KMS-11 (cell line): ENCODE measurements around the gene CNGB1.
A peak's percentile ranks its signal among the peaks of the same experiment; 100 is the strongest.
"Not testable (repeated sequence)": the region's sequence is repeated elsewhere in the genome, so short reads cannot be mapped to it uniquely, and the experiment has no call there.

Experiments
- H2AFZ ChIP-seq: fragments of 200-600 bp; sonication (generic); 2 replicates; pipeline ENCODE4 v1.6.1; 2016; ENCODE audit warnings: antibody characterized with exemption, mixed run types, low read depth
- H3K27ac ChIP-seq: fragments of 200-600 bp; sonication (generic); 2 replicates; pipeline ENCODE4 v1.6.1; 2016; ENCODE audit warnings: mild to moderate bottlenecking, mixed run types
- H3K27me3 ChIP-seq: fragments of 200-600 bp; sonication (generic); 2 replicates; pipeline ENCODE4 v1.6.1; 2017; ENCODE audit warnings: mild to moderate bottlenecking, low read depth, mixed run types, moderate library complexity; ENCODE audit not compliant: insufficient read depth
- H3K36me3 ChIP-seq: fragments of 200-600 bp; sonication (generic); 2 replicates; pipeline ENCODE4 v1.6.1; 2017; ENCODE audit warnings: mild to moderate bottlenecking, mixed run types; ENCODE audit not compliant: insufficient read depth
- H3K4me1 ChIP-seq: fragments of 200-600 bp; sonication (generic); 2 replicates; pipeline ENCODE4 v1.6.1; 2016; ENCODE audit warnings: mild to moderate bottlenecking, low read depth, mixed run types; ENCODE audit not compliant: poor library complexity, severe bottlenecking
- H3K4me2 ChIP-seq: fragments of 200-600 bp; sonication (generic); 2 replicates; pipeline ENCODE4 v1.7.0; 2016; ENCODE audit warnings: mild to moderate bottlenecking, mixed run types
- H3K4me3 ChIP-seq: fragments of 200-600 bp; sonication (generic); IDR thresholded peaks from 2 replicates; pipeline ENCODE4 v1.6.1; 2017; ENCODE audit warnings: low read depth, low read length, mixed read lengths; ENCODE audit not compliant: insufficient read depth
- H3K79me2 ChIP-seq: fragments of 200-600 bp; sonication (generic); 2 replicates; pipeline ENCODE4 v1.6.1; 2016; ENCODE audit warnings: low read depth, mixed run types; ENCODE audit not compliant: insufficient read depth
- H3K9ac ChIP-seq: fragments of 200-600 bp; sonication (generic); 2 replicates; pipeline ENCODE4 v1.6.1; 2016; ENCODE audit warnings: mild to moderate bottlenecking, mixed run types
- H4K20me1 ChIP-seq: fragments of 200-600 bp; sonication (generic); 2 replicates; pipeline ENCODE4 v1.6.1; 2016; ENCODE audit warnings: mild to moderate bottlenecking, mixed run types; ENCODE audit not compliant: insufficient read depth
- TF ChIP-seq, protein P1 (sequence below): fragments of 200-600 bp; sonication (generic); conservative IDR thresholded peaks from 2 replicates; pipeline ENCODE4 v1.6.1; 2017; ENCODE audit warnings: low read depth, mild to moderate bottlenecking, antibody characterized with exemption, low read length, moderate library complexity, mixed read lengths

Gene CNGB1

DNA sequence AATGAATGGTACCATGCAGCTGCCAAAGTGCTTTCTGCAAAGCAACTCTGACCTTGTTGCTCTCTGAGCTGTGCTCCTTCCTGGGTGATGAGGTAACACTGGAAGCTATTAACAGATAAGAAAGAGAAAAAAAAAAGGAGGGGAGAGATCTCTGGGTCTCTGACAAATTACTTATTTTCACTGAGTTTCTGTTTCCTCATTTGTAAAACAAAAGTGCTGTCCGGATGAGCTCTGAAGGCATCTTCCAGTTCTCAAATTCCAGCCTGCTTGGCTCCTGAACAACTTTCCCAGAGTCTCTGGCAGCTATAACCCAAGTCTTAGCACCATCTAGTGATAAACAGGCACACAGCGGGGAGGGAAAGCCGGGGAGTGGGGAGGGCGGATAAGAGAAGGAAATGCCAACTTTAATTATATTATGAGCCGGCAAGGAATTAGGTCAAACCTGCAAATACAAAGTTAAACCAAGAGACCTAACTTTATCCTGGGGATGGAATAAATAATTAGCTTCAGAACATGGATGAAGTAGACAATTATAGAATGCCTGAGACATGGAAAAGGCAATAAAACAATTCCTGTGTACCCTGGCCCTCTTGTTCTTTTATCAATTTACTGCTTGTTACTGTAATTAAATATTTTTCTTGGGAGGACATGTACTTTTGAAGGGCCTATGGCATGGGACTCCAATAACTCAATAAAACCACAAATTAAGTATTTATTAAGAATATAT, 107.3 kb downstream of the CNGB1 start:
- Histone ChIP-seq H2AFZ (no peak overlapping the region), H3K4me3 (no peak overlapping the region), H3K9ac (no peak overlapping the region), H3K4me2 (no peak overlapping the region), H3K36me3 (no peaks in the 10 kb centered on the region), H3K79me2 (no peaks in the 10 kb centered on the region), H4K20me1 (no peaks in the 10 kb centered on the region), H3K27me3 (no peaks in the 10 kb centered on the region), H3K4me1 (peaks cover 4% of the 10 kb centered on the region), H3K27ac (no peak overlapping the region)
- TF ChIP-seq, protein P1, sequence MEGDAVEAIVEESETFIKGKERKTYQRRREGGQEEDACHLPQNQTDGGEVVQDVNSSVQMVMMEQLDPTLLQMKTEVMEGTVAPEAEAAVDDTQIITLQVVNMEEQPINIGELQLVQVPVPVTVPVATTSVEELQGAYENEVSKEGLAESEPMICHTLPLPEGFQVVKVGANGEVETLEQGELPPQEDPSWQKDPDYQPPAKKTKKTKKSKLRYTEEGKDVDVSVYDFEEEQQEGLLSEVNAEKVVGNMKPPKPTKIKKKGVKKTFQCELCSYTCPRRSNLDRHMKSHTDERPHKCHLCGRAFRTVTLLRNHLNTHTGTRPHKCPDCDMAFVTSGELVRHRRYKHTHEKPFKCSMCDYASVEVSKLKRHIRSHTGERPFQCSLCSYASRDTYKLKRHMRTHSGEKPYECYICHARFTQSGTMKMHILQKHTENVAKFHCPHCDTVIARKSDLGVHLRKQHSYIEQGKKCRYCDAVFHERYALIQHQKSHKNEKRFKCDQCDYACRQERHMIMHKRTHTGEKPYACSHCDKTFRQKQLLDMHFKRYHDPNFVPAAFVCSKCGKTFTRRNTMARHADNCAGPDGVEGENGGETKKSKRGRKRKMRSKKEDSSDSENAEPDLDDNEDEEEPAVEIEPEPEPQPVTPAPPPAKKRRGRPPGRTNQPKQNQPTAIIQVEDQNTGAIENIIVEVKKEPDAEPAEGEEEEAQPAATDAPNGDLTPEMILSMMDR, result no peak

DNA sequence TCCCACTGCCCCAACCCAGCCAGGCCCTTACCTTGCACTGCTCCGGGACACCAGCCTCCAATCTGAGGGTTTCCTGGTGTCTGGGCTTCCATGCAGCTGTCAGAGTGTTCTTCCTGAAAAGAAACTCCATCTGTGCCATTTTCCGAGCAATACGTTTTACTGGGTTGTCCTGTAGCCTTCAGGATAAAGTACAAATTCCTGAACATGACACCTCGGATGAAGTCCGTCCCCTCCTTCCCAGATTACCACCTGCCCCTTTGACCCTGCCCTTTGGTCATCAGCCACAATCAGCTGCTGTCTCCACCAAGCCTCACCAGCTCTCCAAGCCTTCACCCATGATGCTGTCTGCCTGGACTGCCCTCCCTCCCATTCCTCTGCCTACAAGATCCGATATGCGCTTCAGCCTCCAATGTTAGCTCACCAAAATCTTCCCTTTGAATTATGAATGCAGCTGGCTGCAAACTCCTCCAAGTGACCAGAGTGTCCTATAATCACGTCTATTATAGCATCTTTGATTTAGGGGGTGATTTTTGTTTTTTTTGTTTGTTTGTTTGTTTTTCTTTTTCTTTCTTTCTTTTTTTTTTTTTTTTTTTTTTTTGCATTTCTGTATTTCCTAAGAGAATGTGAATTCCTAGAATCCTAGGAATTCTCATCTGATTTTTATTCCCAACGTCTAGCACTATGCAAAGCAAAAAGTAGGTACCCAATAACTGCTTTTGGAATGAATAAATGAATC, 108.1 kb downstream of the CNGB1 start:
- no peak overlapping the region for H3K4me3 ChIP-seq
- TF ChIP-seq, protein P1, result no peak
- H2AFZ ChIP-seq, result no peak overlapping the region
- no peaks in the 10 kb centered on the region for H3K27me3 ChIP-seq
- no peak overlapping the region for H3K4me2 ChIP-seq
- H3K36me3 ChIP-seq, result no peaks in the 10 kb centered on the region
- no peak overlapping the region for H3K27ac ChIP-seq
- H3K79me2 ChIP-seq, result no peaks in the 10 kb centered on the region
- H3K9ac ChIP-seq, result no peak overlapping the region
- H4K20me1 ChIP-seq, result no peaks in the 10 kb centered on the region
- peaks cover 4% of the 10 kb centered on the region for H3K4me1 ChIP-seq

DNA sequence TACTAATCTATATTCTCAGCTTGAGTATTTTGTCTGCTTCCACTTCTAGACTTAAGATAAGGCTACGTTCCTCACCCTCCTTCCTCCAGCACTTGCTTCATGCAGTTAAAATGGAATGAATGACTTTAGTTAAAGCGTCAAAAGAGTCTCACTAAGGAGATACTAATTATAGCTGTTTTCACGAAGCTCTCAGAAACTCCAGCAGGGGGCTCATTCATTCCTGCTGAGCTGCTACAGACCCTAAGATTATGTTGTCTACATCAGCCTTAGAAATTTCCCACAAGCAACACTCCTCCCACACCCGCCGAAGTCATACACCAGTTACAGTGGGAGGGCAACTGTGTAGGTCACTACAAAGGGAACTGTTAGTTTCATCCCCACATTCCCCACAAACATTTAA, 111.6 kb downstream of the CNGB1 start:
- Histone ChIP-seq H3K4me3 (no peak overlapping the region), H3K4me1 (peaks cover 4% of the 10 kb centered on the region), H2AFZ (no peak overlapping the region), H3K36me3 (no peaks in the 10 kb centered on the region), H3K27ac (no peak overlapping the region), H3K9ac (no peak overlapping the region), H3K27me3 (no peaks in the 10 kb centered on the region), H3K79me2 (no peaks in the 10 kb centered on the region), H3K4me2 (no peak overlapping the region), H4K20me1 (no peaks in the 10 kb centered on the region)
- TF ChIP-seq, protein P1, result peak; percentile 27; the same call in 1 of the 2 replicates

DNA sequence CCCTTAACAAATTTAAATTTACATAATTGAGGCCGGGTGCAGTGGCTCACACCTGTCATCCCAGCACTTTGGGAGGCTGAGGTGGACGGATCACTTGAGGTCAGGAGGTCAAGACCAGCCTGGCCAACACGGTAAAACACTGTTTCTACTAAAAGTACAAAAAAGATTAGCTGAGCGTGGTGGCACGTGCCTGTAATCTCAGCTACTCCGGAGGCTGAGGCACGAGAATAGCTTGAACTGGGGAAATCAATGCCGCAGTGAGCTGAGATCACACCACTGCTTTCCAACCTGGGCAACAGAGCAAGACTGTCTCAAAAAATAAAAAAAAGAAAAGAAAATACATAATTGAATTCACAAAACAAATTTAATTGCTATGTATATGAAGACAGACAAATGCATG, 112.3 kb downstream of the CNGB1 start:
- Histone ChIP-seq H3K27ac (no peak overlapping the region), H4K20me1 (no peaks in the 10 kb centered on the region), H3K9ac (no peak overlapping the region), H3K79me2 (no peaks in the 10 kb centered on the region), H3K36me3 (no peaks in the 10 kb centered on the region), H3K4me1 (peaks cover 4% of the 10 kb centered on the region), H3K4me2 (no peak overlapping the region), H2AFZ (no peak overlapping the region), H3K4me3 (no peak overlapping the region), H3K27me3 (no peaks in the 10 kb centered on the region)
- TF ChIP-seq, protein P1, result no peak

DNA sequence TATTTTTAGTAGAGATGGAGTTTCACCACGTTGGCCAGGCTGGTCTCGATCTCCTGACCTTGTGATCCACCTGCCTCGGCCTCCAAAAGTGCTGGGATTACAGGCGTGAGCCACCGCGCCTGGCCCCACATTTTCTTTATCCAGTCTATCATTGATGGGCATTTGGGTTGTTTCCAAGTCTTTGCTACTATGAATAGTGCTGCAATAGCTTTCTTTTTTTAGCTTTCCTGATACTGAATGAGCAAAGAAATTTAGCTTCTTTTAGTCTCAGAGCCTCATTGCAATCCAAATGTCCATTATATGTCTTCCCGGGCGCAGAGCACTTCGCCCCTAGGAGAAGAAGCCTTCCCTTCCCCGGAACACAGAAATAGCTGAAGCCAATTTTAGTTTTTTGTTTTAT, 112.9 kb downstream of the CNGB1 start:
- H3K9ac ChIP-seq, H3K36me3 ChIP-seq, H3K27me3 ChIP-seq, H3K4me2 ChIP-seq, H3K4me1 ChIP-seq, H2AFZ ChIP-seq, H4K20me1 ChIP-seq, H3K27ac ChIP-seq, H3K79me2 ChIP-seq, H3K4me3 ChIP-seq: not testable (repeated sequence)
